ENCODE measurements around the gene RIC8B. TPM values are rescaled to one million over a fixed set of nuclear protein-coding genes. Genes with fewer than 3 reads are reported as not detected.

RIC8B gene
- polyA plus RNA-seq, 2 of the 4 experiments (the other 2 are of a cell fraction) = 10.5 to 25.5 TPM

- TF ChIP-seq BCL3 (IDR thresholded peaks at IDR 0.05) (no peak), KDM5A (IDR thresholded peaks at IDR 0.05) (no peak), FOSL2 (IDR thresholded peaks at IDR 0.05) (no peak), FOSL2 (CRISPR knock-in tag; IDR thresholded peaks at IDR 0.05) (no peak), TP53 (CRISPR knock-in tag; IDR thresholded peaks at IDR 0.05) (no peak)
Measured at GRCh38 chr12:106910202-106910601, 135.7 kb downstream of the RIC8B start (continued).

GRCh38 chr12:106911581-106911980 is 137.1 kb downstream of the RIC8B start:
- no peak for TF ChIP-seq CHD4 (IDR thresholded peaks at IDR 0.05; ENCODE audit: borderline replicate concordance)
- TF ChIP-seq CTCF (IDR thresholded peaks at IDR 0.05) = no peak
- TF ChIP-seq HES2 (IDR thresholded peaks at IDR 0.05) = no peak
- no peak for TF ChIP-seq JUNB (IDR thresholded peaks at IDR 0.05)
- TF ChIP-seq REST (IDR thresholded peaks at IDR 0.05) = no peak
- no peak for TF ChIP-seq NPAS2 (CRISPR knock-in tag; IDR thresholded peaks at IDR 0.05; ENCODE audit: borderline replicate concordance)
- no peak for TF ChIP-seq PHF8 (IDR thresholded peaks at IDR 0.05; ENCODE audit: borderline replicate concordance, low read depth)
- TF ChIP-seq NR3C1 (IDR thresholded peaks at IDR 0.05) = no peak
- no peak for TF ChIP-seq PBX3 (IDR thresholded peaks at IDR 0.05)
- TF ChIP-seq ZSCAN20 (CRISPR knock-in tag; IDR thresholded peaks at IDR 0.05) = no peak
- no peak for TF ChIP-seq MAZ (IDR thresholded peaks at IDR 0.05; ENCODE audit: borderline replicate concordance, low read depth, low read length)
- TF ChIP-seq HOXB5 (CRISPR knock-in tag; IDR thresholded peaks at IDR 0.05) = no peak
- no peak for TF ChIP-seq TFCP2L1 (CRISPR knock-in tag; IDR thresholded peaks at IDR 0.05)
- CTCF ChIA-PET = interaction anchor here (2.1 to 5.3 kb wide), 3 partner anchors 7 to 70 kb away, joined by 6 to 41 read pairs (median 7); no protein-coding TSS in a partner anchor
- FAIRE-seq = no peak

More at GRCh38 chr12:106911581-106911980, 137.1 kb downstream of the RIC8B start:
- Histone ChIP-seq H3K4me1 (no peaks in the 10 kb centered on the region), H3K27ac (no peak overlapping the region), H3K4me3 (no peak overlapping the region), H3K4me2 (no peak overlapping the region), H3K9me3 (no peaks in the 10 kb centered on the region)
- ATAC-seq (no peak), DNase-seq (ENCODE audit: low read depth in 1 of 2, low spot score in 1 of 2) (no peak)
- POLR2A ChIA-PET = no interaction called here
- 48% methylated on average over 6 of the region's 6 CpGs for WGBS (ENCODE audit: missing lambda C conversion rate)
